Endothelial cell of umbilical vein (primary cell): Measurements from ENCODE around the gene ABCC11. TPM values are rescaled to one million over a fixed set of nuclear protein-coding genes. Genes with fewer than 3 reads are reported as not detected.

Experiments
- BruUV-seq: library from RNA; stranded (reverse); fragments of 400-500 nt; replicated peaks from 2 replicates; lab custom pipeline; 2021; lab: Mats Ljungman, UMichigan
- CTCF ChIA-PET: fragments of 300-600, 350-600 bp; sonication (Branson Sonifier 250); formaldehyde crosslinking; loops from one replicate; lab custom pipeline; 2021; ENCODE audit warnings: antibody characterized with exemption, inconsistent platforms; lab: Charles Lee
- POLR2A ChIA-PET: fragments of 300-600, 350-600 bp; sonication (Branson Sonifier 250); formaldehyde crosslinking; loops from one replicate; lab custom pipeline; 2021; ENCODE audit warnings: antibody characterized with exemption, inconsistent platforms; lab: Charles Lee
- DNase-seq: peaks from one replicate; pipeline ENCODE4 v3.0.0-alpha.2; 2011; ENCODE audit warnings: low read depth, low spot score
- FAIRE-seq: peaks from 2 replicates; lab custom pipeline; 2011; peaks lifted over from hg19 to GRCh38; lab: Jason Lieb, UNC
- H2AFZ ChIP-seq: 2 replicates; pipeline ENCODE4 v1.6.0; 2012; ENCODE audit warnings: low read depth, low read length, control low read depth, inconsistent platforms
- H3K27ac ChIP-seq: 2 replicates; pipeline ENCODE4 v1.5.1; 2011; ENCODE audit warnings: low read depth, mild to moderate bottlenecking, control low read depth, low read length, moderate library complexity; ENCODE audit not compliant: insufficient read depth
- H3K27me3 ChIP-seq, 2 experiments: 2 replicates each; pipeline versions ENCODE4 v1.6.0 to v1.6.1; 2011; ENCODE audit warnings: low read length in 2 of 2, mixed read lengths in 1 of 2; ENCODE audit not compliant: control insufficient read depth in 2 of 2, insufficient read depth in 2 of 2
- H3K36me3 ChIP-seq, 2 experiments: 2 replicates in 1 of 2; 3 replicates in 1 of 2; pipeline ENCODE4 v1.5.1; 2011; ENCODE audit warnings: low read length in 2 of 2, mild to moderate bottlenecking in 1 of 2, moderate library complexity in 1 of 2; ENCODE audit not compliant: control insufficient read depth in 2 of 2, insufficient read depth in 2 of 2; ENCODE audit errors: extremely low read depth in 1 of 2
- H3K4me1 ChIP-seq: 3 replicates; pipeline ENCODE4 v1.5.1; 2011; ENCODE audit warnings: mild to moderate bottlenecking, low read length; ENCODE audit not compliant: control insufficient read depth, insufficient read depth; ENCODE audit errors: extremely low read depth
- H3K4me2 ChIP-seq: 2 replicates; pipeline ENCODE4 v1.6.1; 2011; ENCODE audit warnings: low read length, control low read depth, mixed read lengths; ENCODE audit not compliant: insufficient read depth
- H3K4me3 ChIP-seq, 3 experiments: fragments of 200-600 bp in 1 of 3; sonication (generic), shearing (Covaris generic) in 1 of 3; replicated peaks in 1 of 3; 2 replicates each; pipeline ENCODE4 v1.5.1; 2011 to 2016; ENCODE audit warnings: control low read depth in 3 of 3, low read length in 3 of 3, mild to moderate bottlenecking in 2 of 3, inconsistent platforms in 1 of 3, low read depth in 1 of 3, moderate library complexity in 1 of 3; ENCODE audit not compliant: insufficient read depth in 1 of 3
- H3K79me2 ChIP-seq: 2 replicates; pipeline ENCODE4 v1.6.0; 2012; ENCODE audit warnings: low read length, inconsistent platforms; ENCODE audit not compliant: control insufficient read depth, insufficient read depth
- H3K9ac ChIP-seq: replicated peaks from 2 replicates; pipeline ENCODE3; 2011; ENCODE audit warnings: low read length, control low read depth; ENCODE audit not compliant: insufficient read depth; ENCODE audit errors: extremely low read depth
- H3K9me1 ChIP-seq: replicated peaks from 3 replicates; pipeline ENCODE4 v1.6.0; 2011; ENCODE audit warnings: mild to moderate bottlenecking, low read length; ENCODE audit not compliant: control insufficient read depth, insufficient read depth; ENCODE audit errors: extremely low read depth
- H3K9me3 ChIP-seq: replicated peaks from 2 replicates; pipeline ENCODE4 v1.5.1; 2012; ENCODE audit warnings: low read length, inconsistent platforms; ENCODE audit not compliant: control insufficient read depth, insufficient read depth
- H4K20me1 ChIP-seq: replicated peaks from 2 replicates; pipeline ENCODE3; 2011; ENCODE audit warnings: mild to moderate bottlenecking, low read length; ENCODE audit not compliant: control insufficient read depth, insufficient read depth; ENCODE audit errors: extremely low read depth
- CTCF ChIP-seq, 2 donors: IDR thresholded peaks; 1 replicate in 1 of 2; 2 replicates in 1 of 2; pipeline ENCODE4 v1.5.1; 2011; ENCODE audit warnings: low read length in 2 of 2, mild to moderate bottlenecking in 2 of 2, moderate library complexity in 2 of 2, control low read depth in 1 of 2, inconsistent platforms in 1 of 2, low read depth in 1 of 2; ENCODE audit not compliant: insufficient read depth in 1 of 2; ENCODE audit errors: extremely low read depth in 1 of 2
- EZH2 ChIP-seq: IDR thresholded peaks from 2 replicates; pipeline ENCODE4 v1.6.1; 2012; ENCODE audit warnings: borderline replicate concordance, low read depth, mild to moderate bottlenecking, moderate library complexity, low read length, inconsistent platforms; ENCODE audit not compliant: severe bottlenecking
- FOS ChIP-seq: IDR thresholded peaks from 2 replicates; pipeline ENCODE4 v1.6.1; 2011; ENCODE audit warnings: mild to moderate bottlenecking, low read length, moderate library complexity, borderline replicate concordance; ENCODE audit not compliant: insufficient read depth
- GATA2 ChIP-seq: IDR thresholded peaks from 2 replicates; pipeline ENCODE4 v1.7.0; 2011; ENCODE audit warnings: low read depth, mild to moderate bottlenecking, moderate library complexity, mixed read lengths, low read length; ENCODE audit not compliant: insufficient read length, insufficient read depth
- JUN ChIP-seq: IDR thresholded peaks from 2 replicates; pipeline ENCODE4 v1.6.1; 2011; ENCODE audit warnings: borderline replicate concordance, low read depth; ENCODE audit not compliant: insufficient read length, insufficient read depth
- MAX ChIP-seq: IDR thresholded peaks from 2 replicates; pipeline ENCODE4 v1.6.1; 2011; ENCODE audit not compliant: insufficient read depth, insufficient read length
- MYC ChIP-seq: IDR thresholded peaks from one replicate; pipeline ENCODE4 v1.6.1; 2011; ENCODE audit warnings: mild to moderate bottlenecking, low read depth, low read length
- POLR2A ChIP-seq: IDR thresholded peaks from 2 replicates; pipeline ENCODE4 v1.6.1; 2012; ENCODE audit warnings: low read depth, mild to moderate bottlenecking, control low read depth, low read length
- POLR2AphosphoS5 ChIP-seq: IDR thresholded peaks from 2 replicates; pipeline ENCODE4 v1.6.1; 2012; ENCODE audit warnings: low read depth, mild to moderate bottlenecking, control low read depth, low read length, moderate library complexity; ENCODE audit not compliant: insufficient read depth
- dilution Hi-C: fragments of 300-500 bp; cut with MboI; formaldehyde crosslinking; loops from one replicate; pipeline ENCODE4 v1.15.0; 2019; ENCODE audit warnings: low sequenced_read_pairs; ENCODE audit not compliant: extremely low pct_ligation_motif_present
- intact Hi-C: fragments of 100-400 bp; cut with micrococcal nuclease; formaldehyde crosslinking; loops from one replicate; pipeline ENCODE4 v1.10.0; 2022
- polyA plus RNA-seq, 4 experiments: library from polyadenylated mRNA; depleted of rRNA in 3 of 4; stranded (reverse) in 3 of 4; unstranded in 1 of 4; fragments of >200 nt; gene quantifications; 2 replicates each; pipeline versions ENCODE4 v1.2.1 to v1.2.3, GENCODE V29; 2011 to 2012; ENCODE audit warnings: missing spikeins in 1 of 4
- total RNA-seq: library from RNA; stranded (reverse); gene quantifications from 2 replicates; pipeline ENCODE4 v1.2.3, GENCODE V29; 2021

ABCC11 gene
- total and polyA plus RNA-seq, 2 donors (not counting 3 experiments of a cell fraction or from before 2014, with no cell fraction given) = 0.08 TPM; not detected in 1

GRCh38 chr16:48131201-48131935 is 116.0 kb downstream of the ABCC11 start:
- FAIRE-seq (no peak), DNase-seq (no peak)
- CTCF ChIA-PET = interaction anchor here (1.7 kb wide), 1 partner anchor 76 kb away, joined by 3 read pairs; no protein-coding TSS in a partner anchor
- Histone ChIP-seq H3K27me3 (peaks cover 0 to 6% of the 10 kb centered on the region in 2 experiments), H3K36me3 (no peaks in the 10 kb centered on the region), H3K4me3 (no peak overlapping the region), H2AFZ (no peak overlapping the region), H3K79me2 (no peaks in the 10 kb centered on the region), H4K20me1 (no peaks in the 10 kb centered on the region), H3K9ac (no peak overlapping the region), H3K27ac (no peak overlapping the region), H3K4me2 (no peak overlapping the region), H3K9me1 (no peaks in the 10 kb centered on the region), H3K4me1 (no peaks in the 10 kb centered on the region), H3K9me3 (no peaks in the 10 kb centered on the region)
- TF ChIP-seq FOS (no peak), GATA2 (no peak)
- intact Hi-C loops = no loop called here
- POLR2A ChIA-PET = no interaction called here
- no TSS peak for BruUV-seq
- dilution Hi-C loops = no loop called here

- Histone ChIP-seq H2AFZ (no peak overlapping the region), H3K27ac (no peak overlapping the region), H3K27me3 (peaks cover 0 to 6% of the 10 kb centered on the region in 2 experiments), H3K9me1 (no peaks in the 10 kb centered on the region), H3K9me3 (no peaks in the 10 kb centered on the region), H3K4me1 (no peaks in the 10 kb centered on the region), H4K20me1 (no peaks in the 10 kb centered on the region), H3K36me3 (no peaks in the 10 kb centered on the region), H3K4me2 (no peak overlapping the region), H3K79me2 (no peaks in the 10 kb centered on the region), H3K9ac (no peak overlapping the region), H3K4me3 (no peak overlapping the region)
- intact Hi-C loops = no loop called here
- BruUV-seq = no TSS peak
- POLR2A ChIA-PET = no interaction called here
- dilution Hi-C loops = no loop called here
- DNase-seq (no peak), FAIRE-seq (no peak)
- TF ChIP-seq MYC (no peak), FOS (no peak), CTCF (IDR thresholded peaks at IDR 0.05; ENCODE audit: extremely low read depth in 1 of 2, insufficient read depth in 1 of 2, low read depth in 1 of 2, low read length in 2 of 2) (no peak), EZH2 (no peak), POLR2AphosphoS5 (no peak), JUN (no peak), GATA2 (no peak), MAX (no peak), POLR2A (no peak)
- CTCF ChIA-PET = no interaction called here
These were observed 117.4 kb downstream of the ABCC11 start for GRCh38 chr16:48129926-48130325.
